Smooth muscle cell (in vitro differentiated cells): ENCODE data around the gene RNU5B-1. TPM values are rescaled to one million over a fixed set of nuclear protein-coding genes. Genes with fewer than 3 reads are reported as not detected.

Source experiments
- DNase-seq: peaks from one replicate; lab custom pipeline; 2025; ENCODE audit not compliant: unreplicated experiment; lab: John Stamatoyannopoulos, UW
- H2AFZ ChIP-seq: fragments of 200-600 bp; sonication (generic); 2 replicates; pipeline ENCODE4 v1.6.0; 2016; ENCODE audit warnings: antibody characterized with exemption, low read depth, mild to moderate bottlenecking
- H3F3A ChIP-seq: fragments of 200-600 bp; sonication (generic); 2 replicates; pipeline ENCODE4 v1.6.0; 2017; ENCODE audit warnings: antibody characterized with exemption, low read depth
- H3K27ac ChIP-seq: fragments of 200-600 bp; sonication (generic); 2 replicates; pipeline ENCODE4 v1.5.1; 2016; ENCODE audit warnings: low read depth, mild to moderate bottlenecking
- H3K27me3 ChIP-seq: fragments of 200-600 bp; sonication (generic); 2 replicates; pipeline ENCODE4 v1.6.1; 2016; ENCODE audit warnings: low read depth, mild to moderate bottlenecking
- H3K36me3 ChIP-seq: fragments of 200-600 bp; sonication (generic); 2 replicates; pipeline ENCODE4 v1.5.1; 2016; ENCODE audit warnings: low read depth
- H3K4me1 ChIP-seq: fragments of 200-600 bp; sonication (generic); 2 replicates; pipeline ENCODE4 v1.5.1; 2016; ENCODE audit warnings: low read depth
- H3K4me2 ChIP-seq: fragments of 200-600 bp; sonication (generic); 2 replicates; pipeline ENCODE4 v1.6.0; 2016; ENCODE audit warnings: mild to moderate bottlenecking
- H3K4me3 ChIP-seq: fragments of 200-600 bp; sonication (generic); 2 replicates; pipeline ENCODE4 v1.5.1; 2016; ENCODE audit warnings: mild to moderate bottlenecking
- H3K79me2 ChIP-seq: fragments of 200-600 bp; sonication (generic); 2 replicates; pipeline ENCODE4 v1.6.0; 2016; ENCODE audit warnings: low read depth, mild to moderate bottlenecking
- H3K9ac ChIP-seq: fragments of 200-600 bp; sonication (generic); 2 replicates; pipeline ENCODE4 v1.6.0; 2016; ENCODE audit warnings: low read depth
- H3K9me3 ChIP-seq: fragments of 200-600 bp; sonication (generic); replicated peaks from 2 replicates; pipeline ENCODE4 v1.5.1; 2016; ENCODE audit warnings: low read depth
- H4K20me1 ChIP-seq: fragments of 200-600 bp; sonication (generic); 2 replicates; pipeline ENCODE4 v1.6.0; 2016; ENCODE audit warnings: low read depth
- WGBS: methylation state at CpG from one replicate; pipeline ENCODE4 v1.1.7; 2016; ENCODE audit warnings: low lambda C conversion rate; 5-methylcytosine and 5-hydroxymethylcytosine counted together
- polyA plus RNA-seq: library from polyadenylated mRNA; unstranded; fragments of >200 nt; fragmentation: Nextera tagmentation; extraction: Ambion mirVana; gene quantifications from 2 replicates; pipeline ENCODE4 v1.2.1, GENCODE V29; 2016
- total RNA-seq: library from RNA; depleted of rRNA; stranded (reverse); fragments of >200 nt; gene quantifications from 2 replicates; pipeline ENCODE4 v1.2.3, GENCODE V29; 2014
- TF ChIP-seq, protein P1 (sequence below): fragments of 200-600 bp; sonication (generic); IDR thresholded peaks from 2 replicates; pipeline ENCODE4 v1.5.1; 2017; ENCODE audit warnings: borderline replicate concordance, mild to moderate bottlenecking, antibody characterized with exemption; ENCODE audit not compliant: insufficient read depth, poor library complexity, severe bottlenecking

The RNU5B-1 gene
- total and polyA plus RNA-seq, 2 experiments from 2014 or later, result not detected

DNA sequence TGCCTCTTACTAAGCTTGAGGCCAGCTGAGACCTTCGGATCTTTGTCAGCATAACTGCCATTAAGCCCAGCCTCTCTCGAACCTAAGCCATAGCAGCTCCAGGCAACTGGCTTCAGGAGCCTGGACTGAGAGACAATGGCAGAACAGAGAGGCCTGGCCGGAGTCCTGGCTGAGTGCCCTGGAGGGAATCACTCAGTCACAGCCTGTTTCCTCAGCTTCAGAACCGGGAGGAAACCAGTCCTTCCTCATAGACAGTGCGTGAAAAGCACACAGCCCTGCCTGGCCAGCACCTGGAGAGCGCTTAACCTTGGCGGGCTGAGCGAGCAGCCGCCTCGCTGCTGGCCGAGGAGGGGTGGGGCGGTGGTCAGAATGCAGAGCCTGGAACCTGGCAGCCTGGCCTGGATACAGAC lies 21.6 kb downstream of the RNU5B-1 start:
- Histone ChIP-seq H4K20me1 (no peaks in the 10 kb centered on the region), H3K9me3 (no peaks in the 10 kb centered on the region), H3K36me3 (no peaks in the 10 kb centered on the region), H3K79me2 (no peaks in the 10 kb centered on the region), H3F3A (no peaks in the 10 kb centered on the region), H3K4me3 (no peak overlapping the region), H3K9ac (no peak overlapping the region), H3K4me2 (peak overlapping the region; percentile 60), H2AFZ (no peak overlapping the region), H3K27me3 (no peaks in the 10 kb centered on the region), H3K27ac (no peak overlapping the region), H3K4me1 (peaks cover 4% of the 10 kb centered on the region)
- TF ChIP-seq, protein P1, sequence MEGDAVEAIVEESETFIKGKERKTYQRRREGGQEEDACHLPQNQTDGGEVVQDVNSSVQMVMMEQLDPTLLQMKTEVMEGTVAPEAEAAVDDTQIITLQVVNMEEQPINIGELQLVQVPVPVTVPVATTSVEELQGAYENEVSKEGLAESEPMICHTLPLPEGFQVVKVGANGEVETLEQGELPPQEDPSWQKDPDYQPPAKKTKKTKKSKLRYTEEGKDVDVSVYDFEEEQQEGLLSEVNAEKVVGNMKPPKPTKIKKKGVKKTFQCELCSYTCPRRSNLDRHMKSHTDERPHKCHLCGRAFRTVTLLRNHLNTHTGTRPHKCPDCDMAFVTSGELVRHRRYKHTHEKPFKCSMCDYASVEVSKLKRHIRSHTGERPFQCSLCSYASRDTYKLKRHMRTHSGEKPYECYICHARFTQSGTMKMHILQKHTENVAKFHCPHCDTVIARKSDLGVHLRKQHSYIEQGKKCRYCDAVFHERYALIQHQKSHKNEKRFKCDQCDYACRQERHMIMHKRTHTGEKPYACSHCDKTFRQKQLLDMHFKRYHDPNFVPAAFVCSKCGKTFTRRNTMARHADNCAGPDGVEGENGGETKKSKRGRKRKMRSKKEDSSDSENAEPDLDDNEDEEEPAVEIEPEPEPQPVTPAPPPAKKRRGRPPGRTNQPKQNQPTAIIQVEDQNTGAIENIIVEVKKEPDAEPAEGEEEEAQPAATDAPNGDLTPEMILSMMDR, result no peak
- no peak for DNase-seq
- WGBS, result 39% methylated on average over 12 of the region's 12 CpGs

DNA sequence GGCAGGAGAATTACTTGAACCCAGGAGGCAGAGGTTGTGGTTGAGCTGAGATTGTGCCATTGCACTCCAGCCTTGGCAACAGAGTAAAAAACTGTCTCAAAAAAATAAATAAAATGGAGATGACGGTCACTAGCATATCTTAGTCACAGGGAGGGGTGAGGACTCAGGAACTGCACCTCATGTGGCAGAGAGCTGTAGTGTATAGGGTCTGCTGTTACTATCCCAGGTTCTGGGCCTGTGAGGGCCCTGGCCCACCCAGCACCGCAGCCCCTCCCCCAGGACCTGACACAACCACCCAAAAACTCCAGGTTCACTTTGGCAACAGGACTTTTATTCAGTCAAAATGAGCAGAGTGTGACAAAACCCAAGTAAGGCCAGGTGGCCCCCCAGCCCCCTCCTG lies 22.3 kb downstream of the RNU5B-1 start:
- Histone ChIP-seq H4K20me1 (no peaks in the 10 kb centered on the region), H3K27ac (no peak overlapping the region), H3K27me3 (no peaks in the 10 kb centered on the region), H3K79me2 (no peaks in the 10 kb centered on the region), H3K9ac (no peak overlapping the region), H3K4me2 (no peak overlapping the region), H3K9me3 (no peaks in the 10 kb centered on the region), H3K4me1 (peaks cover 4% of the 10 kb centered on the region), H3F3A (no peaks in the 10 kb centered on the region), H3K4me3 (no peak overlapping the region), H3K36me3 (no peaks in the 10 kb centered on the region), H2AFZ (no peak overlapping the region)
- 82% methylated on average over 1 of the region's 2 CpGs for WGBS
- TF ChIP-seq, protein P1, result no peak
- DNase-seq, result no peak

DNA sequence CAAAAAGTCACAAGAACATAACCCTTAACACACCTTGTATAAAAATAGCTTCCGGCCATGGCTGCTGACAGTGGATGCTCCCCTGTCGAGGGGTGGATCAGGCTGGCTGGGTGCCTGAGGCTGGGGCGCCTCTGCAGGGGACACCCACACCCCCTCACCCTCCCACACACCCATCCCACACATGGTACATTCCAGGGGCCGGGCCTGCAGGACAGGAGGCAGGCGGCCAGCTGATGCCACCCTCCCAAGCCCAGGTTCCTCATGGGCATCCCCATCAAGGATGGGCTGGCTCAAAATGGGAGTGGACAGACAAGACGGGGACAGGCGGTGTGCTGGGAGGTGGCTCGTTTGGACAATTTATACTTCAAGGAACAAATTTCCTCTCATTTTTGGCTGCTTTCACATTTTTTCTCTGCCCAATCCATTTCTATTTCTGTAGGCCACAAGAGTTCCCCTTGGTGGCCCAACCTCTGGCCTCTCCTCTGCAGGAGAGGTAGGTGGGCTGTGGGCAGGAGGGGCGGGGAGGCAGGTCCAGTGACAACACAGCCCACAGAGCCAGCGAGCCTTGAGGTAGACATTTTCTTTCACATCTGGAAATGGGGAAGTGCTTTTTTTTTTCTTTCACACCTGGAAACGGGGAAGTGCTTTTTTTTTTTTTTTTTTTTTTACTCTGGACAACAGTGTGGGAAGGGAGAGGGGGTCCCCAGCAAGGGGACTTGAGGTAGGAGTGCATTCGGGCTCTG lies 23.3 kb downstream of the RNU5B-1 start:
- DNase-seq, result no peak
- Histone ChIP-seq H3K9me3 (no peaks in the 10 kb centered on the region), H3K4me1 (peaks cover 4% of the 10 kb centered on the region), H2AFZ (no peak overlapping the region), H4K20me1 (no peaks in the 10 kb centered on the region), H3K36me3 (no peaks in the 10 kb centered on the region), H3F3A (no peaks in the 10 kb centered on the region), H3K27me3 (no peaks in the 10 kb centered on the region), H3K79me2 (no peaks in the 10 kb centered on the region), H3K9ac (no peak overlapping the region), H3K4me2 (no peak overlapping the region), H3K27ac (no peak overlapping the region), H3K4me3 (no peak overlapping the region)
- TF ChIP-seq, protein P1, result no peak
- 98% methylated on average over 11 of the region's 12 CpGs for WGBS
